ENCODE data around the gene CBFA2T3.

DNA sequence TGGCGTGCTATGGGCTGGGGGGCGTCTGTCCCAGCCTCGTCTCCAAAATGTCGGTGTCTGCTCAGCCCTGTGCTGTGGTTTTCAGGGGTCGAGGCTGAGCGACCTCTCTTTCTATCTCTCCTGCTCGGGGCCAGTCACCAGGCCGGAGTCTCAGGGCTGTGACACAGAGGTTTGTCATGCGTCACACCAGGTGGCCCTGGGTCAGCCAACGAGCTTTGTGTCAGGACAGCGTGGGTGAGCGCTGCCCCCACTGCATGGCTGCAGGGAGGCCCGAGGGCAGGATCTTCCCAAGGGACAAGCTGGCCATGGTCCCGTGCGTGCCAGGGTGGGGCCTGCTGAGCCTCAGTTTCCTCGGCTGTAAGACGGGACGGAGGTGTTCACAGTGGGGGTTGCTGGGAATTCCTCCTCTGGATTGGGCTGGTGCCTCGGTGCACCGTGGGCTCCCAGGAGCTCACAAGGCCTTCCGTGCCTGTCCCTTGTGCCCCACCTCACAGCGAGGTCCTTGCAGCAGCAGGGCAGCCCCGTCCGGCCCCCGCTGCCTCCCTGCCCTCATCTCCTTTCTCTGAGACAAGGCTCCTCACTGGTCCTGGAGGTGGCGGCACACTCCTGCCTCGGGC, 50.5 kb downstream of the CBFA2T3 start:
- TF ChIP-seq POLR2A (IDR thresholded peaks at IDR 0.05; ENCODE audit: low read length) (no peak), GATA1 (IDR thresholded peaks at IDR 0.05; ENCODE audit: low read depth, low read length) (no peak)

All from erythroblast (primary cell).